GM12878 (cell line): Measurements from ENCODE around the gene UBE2D1. TPM values are rescaled to one million over a fixed set of nuclear protein-coding genes. Genes with fewer than 3 reads are reported as not detected.

Experiments used
- ATAC-seq: fragments of 200-7000 bp; cut with Tn5 transposase; 3 replicates; pipeline ENCODE4 v1.9.1; 2020; ENCODE audit warnings: mild to moderate bottlenecking, moderate library complexity
- BruUV-seq: library from RNA; stranded (reverse); fragments of 400-500 nt; replicated peaks from 2 replicates; lab custom pipeline; 2021; lab: Mats Ljungman, UMichigan
- CTCF ChIA-PET: fragments of 300-600 bp; sonication (Branson Sonifier 250); formaldehyde crosslinking; extraction: SDS; loops from one replicate; lab custom pipeline; 2021; ENCODE audit warnings: inconsistent platforms; lab: Yijun Ruan, JAX
- POLR2A ChIA-PET: fragments of 350-600 bp; formaldehyde crosslinking; extraction: SDS; loops from one replicate; lab custom pipeline; 2021; ENCODE audit warnings: inconsistent platforms; lab: Charles Lee
- RAD21 ChIA-PET: fragments of 300-600 bp; sonication (Branson Sonifier 250); formaldehyde crosslinking; loops from one replicate; lab custom pipeline; 2023; ENCODE audit warnings: antibody characterized with exemption; ENCODE audit not compliant: unreplicated experiment; lab: Charles Lee
- SMC1A ChIA-PET: fragments of 300-600 bp; sonication (Branson Sonifier 250); formaldehyde crosslinking; loops from one replicate; lab custom pipeline; 2023; ENCODE audit not compliant: unreplicated experiment, uncharacterized antibody; lab: Charles Lee
- DNase-seq: peaks from one replicate; pipeline ENCODE4 v3.0.0-alpha.2; 2011; ENCODE audit warnings: low read depth, low spot score
- FAIRE-seq: peaks from 3 replicates; lab custom pipeline; 2011; peaks lifted over from hg19 to GRCh38; lab: Jason Lieb, UNC
- H2AFZ ChIP-seq: 2 replicates; pipeline ENCODE4 v1.6.0; 2011; ENCODE audit warnings: low read depth, low read length, control low read depth; ENCODE audit not compliant: control insufficient read depth
- H3K27ac ChIP-seq: 2 replicates; pipeline ENCODE4 v1.5.1; 2011; ENCODE audit warnings: control low read depth; ENCODE audit not compliant: control insufficient read depth, insufficient read depth
- H3K27me3 ChIP-seq, 2 experiments: replicated peaks in 1 of 2; 2 replicates each; pipeline versions ENCODE4 v1.6.0 to v1.6.1; 2011; ENCODE audit warnings: low read length in 1 of 2; ENCODE audit not compliant: control insufficient read depth in 2 of 2, insufficient read depth in 2 of 2
- H3K36me3 ChIP-seq, 2 experiments: 2 replicates each; pipeline ENCODE4 v1.5.1; 2011; ENCODE audit warnings: low read length in 1 of 2; ENCODE audit not compliant: control insufficient read depth in 2 of 2, insufficient read depth in 2 of 2
- H3K4me1 ChIP-seq: 2 replicates; pipeline ENCODE4 v1.6.1; 2011; ENCODE audit warnings: mild to moderate bottlenecking, low read length, moderate library complexity, mixed read lengths; ENCODE audit not compliant: control insufficient read depth, insufficient read depth
- H3K4me2 ChIP-seq: 2 replicates; pipeline ENCODE4 v1.6.0; 2011; ENCODE audit warnings: control low read depth; ENCODE audit not compliant: control insufficient read depth, insufficient read depth
- H3K4me3 ChIP-seq: fragments of 200-600 bp; sonication (generic); 2 replicates; pipeline ENCODE4 v1.5.1; 2016
- H3K79me2 ChIP-seq: 2 replicates; pipeline ENCODE4 v1.6.0; 2011; ENCODE audit warnings: low read length; ENCODE audit not compliant: control insufficient read depth, insufficient read depth
- H3K9ac ChIP-seq: 2 replicates; pipeline ENCODE4 v1.8.0; 2011; ENCODE audit warnings: low read length, control low read depth, mixed read lengths; ENCODE audit not compliant: control insufficient read depth, insufficient read depth
- H3K9me3 ChIP-seq: replicated peaks from 3 replicates; pipeline ENCODE4 v1.5.1; 2011; ENCODE audit warnings: mild to moderate bottlenecking, low read length; ENCODE audit not compliant: control insufficient read depth, insufficient read depth
- H4K20me1 ChIP-seq: 2 replicates; pipeline ENCODE4 v1.6.0; 2011; ENCODE audit not compliant: control insufficient read depth, insufficient read depth
- CHD2 ChIP-seq: IDR thresholded peaks from 2 replicates; pipeline ENCODE4 v1.6.1; 2011; ENCODE audit warnings: low read depth, low read length, improper control_type of control experiment, borderline replicate concordance
- HDGF ChIP-seq: fragments of 450-650 bp; IDR thresholded peaks from 2 replicates; pipeline ENCODE4 v1.6.1; 2016; ENCODE audit warnings: antibody characterized with exemption
- IKZF2 ChIP-seq, 2 experiments: fragments of 450-650 bp; IDR thresholded peaks; 2 replicates each; pipeline ENCODE4 v1.6.1; 2017; ENCODE audit warnings: mild to moderate bottlenecking in 2 of 2, moderate library complexity in 2 of 2
- MYB ChIP-seq: fragments of 150-350 bp; IDR thresholded peaks from 2 replicates; pipeline ENCODE4 v1.6.1; 2014; ENCODE audit warnings: mild to moderate bottlenecking, low read depth, low read length, borderline replicate concordance
- NBN ChIP-seq: fragments of 450-650 bp; IDR thresholded peaks from 2 replicates; pipeline ENCODE4 v1.6.1; 2016
- PAX8 ChIP-seq: fragments of 450-650 bp; IDR thresholded peaks from 2 replicates; pipeline ENCODE4 v1.6.1; 2017; ENCODE audit warnings: mild to moderate bottlenecking, moderate library complexity
- RB1 ChIP-seq: fragments of 450-650 bp; formaldehyde crosslinking; IDR thresholded peaks from 2 replicates; pipeline ENCODE4 v1.6.1; 2017; ENCODE audit warnings: mild to moderate bottlenecking, borderline replicate concordance
- RELA ChIP-seq: fragments of 450-650 bp; IDR thresholded peaks from 2 replicates; pipeline ENCODE4 v1.8.0; 2014; ENCODE audit warnings: borderline replicate concordance; ENCODE audit not compliant: partially characterized antibody
- RUNX3 ChIP-seq: IDR thresholded peaks from 2 replicates; pipeline ENCODE4 v1.6.1; 2012; ENCODE audit warnings: low read length, inconsistent platforms
- SMAD1 ChIP-seq: fragments of 450-650 bp; IDR thresholded peaks from 2 replicates; pipeline ENCODE4 v1.6.1; 2018; ENCODE audit warnings: mild to moderate bottlenecking, low read depth; ENCODE audit not compliant: partially characterized antibody
- SMAD5 ChIP-seq: IDR thresholded peaks from 2 replicates; pipeline ENCODE4 v1.6.1; 2016; ENCODE audit warnings: antibody characterized with exemption, low read depth
- SUPT20H ChIP-seq: IDR thresholded peaks from 2 replicates; pipeline ENCODE4 v1.6.1; 2011; ENCODE audit warnings: low read depth, mild to moderate bottlenecking, low read length, moderate library complexity, borderline replicate concordance; ENCODE audit not compliant: control insufficient read depth
- TCF3 ChIP-seq: IDR thresholded peaks from 2 replicates; pipeline ENCODE4 v1.6.1; 2012; ENCODE audit warnings: low read depth, mild to moderate bottlenecking, low read length, borderline replicate concordance; ENCODE audit not compliant: insufficient read depth
- ZNF217 ChIP-seq: fragments of 450-650 bp; IDR thresholded peaks from 2 replicates; pipeline ENCODE4 v1.6.1; 2017; ENCODE audit warnings: antibody characterized with exemption, mild to moderate bottlenecking
- ZSCAN29 ChIP-seq: fragments of 450-650 bp; IDR thresholded peaks from 2 replicates; pipeline ENCODE4 v1.6.1; 2017; ENCODE audit warnings: mild to moderate bottlenecking, moderate library complexity
- WGBS: methylation state at CpG from one replicate; pipeline ENCODE4 v1.1.6; 2016; ENCODE audit warnings: low lambda C conversion rate; ENCODE audit not compliant: insufficient replicate concordance, insufficient coverage; ENCODE audit errors: missing lambda C conversion rate; 5-methylcytosine and 5-hydroxymethylcytosine counted together
- in situ Hi-C: fragments of 300-500 bp; cut with MboI; formaldehyde crosslinking; loops from 9 replicates; pipeline ENCODE4 v1.14.3; 2018; ENCODE audit warnings: mixed read lengths
- intact Hi-C: fragments of 100-400 bp; cut with micrococcal nuclease; formaldehyde crosslinking; loops from one replicate; pipeline ENCODE4 v1.14.2; 2022; ENCODE audit not compliant: unreplicated experiment
- polyA plus RNA-seq, 11 experiments: library from polyadenylated mRNA; depleted of rRNA in 4 of 11; unstranded in 6 of 11; stranded (reverse) in 5 of 11; fragments of >200 nt; fragmentation: Nextera tagmentation in 4 of 11; fragmentation: Illumina TruSeq in 1 of 11; extraction: Ambion mirVana in 4 of 11; extraction: Trizol in 1 of 11; gene quantifications; 1 replicate in 1 of 11; 2 replicates in 10 of 11; pipeline versions ENCODE4 v1.2.1 to v1.2.3, GENCODE V29; 2011 to 2016; ENCODE audit warnings: inconsistent platforms in 2 of 11, missing spikeins in 2 of 11, low read depth in 1 of 11
- total RNA-seq, 4 experiments: library from RNA; depleted of rRNA in 3 of 4; stranded (reverse); fragments of >200 nt in 3 of 4; fragmentation: Illumina TruSeq in 1 of 4; extraction: Trizol in 1 of 4; gene quantifications; 2 replicates each; pipeline versions ENCODE4 v1.2.1 to v1.2.3, GENCODE V29; 2013 to 2021
- TF ChIP-seq, protein P1 (sequence below): IDR thresholded peaks from 2 replicates; pipeline ENCODE4 v1.6.1; 2012; ENCODE audit warnings: mild to moderate bottlenecking, low read depth, low read length
- TF ChIP-seq, protein P2 (sequence below): fragments of 150-350 bp; IDR thresholded peaks from 2 replicates; pipeline ENCODE4 v1.6.1; 2014; ENCODE audit warnings: mild to moderate bottlenecking, low read depth, low read length

UBE2D1 gene
- total and polyA plus RNA-seq, 10 of the 15 experiments (the other 5 are each of a cell fraction or from before 2014, with no cell fraction given) = 6.1 to 32.0 (median 15.5) TPM

DNA sequence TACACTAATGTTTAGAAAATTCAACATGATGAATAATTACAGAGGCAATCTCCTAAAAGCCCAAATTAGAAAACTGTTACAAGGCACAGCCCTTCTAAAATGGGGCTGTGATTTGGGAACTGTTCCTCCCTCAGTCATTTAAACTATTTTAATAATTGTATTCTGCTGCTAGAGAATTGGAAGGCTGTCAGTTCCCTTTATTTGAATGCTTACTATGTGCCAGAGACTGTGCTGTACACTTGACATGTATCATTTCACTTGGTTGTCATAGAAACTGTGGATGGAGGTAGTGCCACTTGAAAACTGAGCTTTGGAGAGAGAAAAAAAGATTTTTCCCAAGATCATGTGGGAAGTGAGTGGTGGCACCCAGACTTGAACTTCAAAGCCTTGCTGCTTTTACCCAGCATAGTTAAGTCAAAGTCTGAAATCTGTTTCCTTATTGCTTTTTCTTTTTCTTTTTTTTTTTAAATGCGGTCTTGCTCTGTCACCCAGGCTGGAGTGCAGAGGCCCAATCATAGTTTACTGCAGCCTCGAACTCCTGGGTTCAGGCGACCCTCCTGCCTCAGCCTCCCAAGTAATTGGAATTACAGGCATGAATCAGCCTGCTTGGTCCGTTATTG lies 23.6 kb downstream of the UBE2D1 start (continued):
- TF ChIP-seq, protein P1, sequence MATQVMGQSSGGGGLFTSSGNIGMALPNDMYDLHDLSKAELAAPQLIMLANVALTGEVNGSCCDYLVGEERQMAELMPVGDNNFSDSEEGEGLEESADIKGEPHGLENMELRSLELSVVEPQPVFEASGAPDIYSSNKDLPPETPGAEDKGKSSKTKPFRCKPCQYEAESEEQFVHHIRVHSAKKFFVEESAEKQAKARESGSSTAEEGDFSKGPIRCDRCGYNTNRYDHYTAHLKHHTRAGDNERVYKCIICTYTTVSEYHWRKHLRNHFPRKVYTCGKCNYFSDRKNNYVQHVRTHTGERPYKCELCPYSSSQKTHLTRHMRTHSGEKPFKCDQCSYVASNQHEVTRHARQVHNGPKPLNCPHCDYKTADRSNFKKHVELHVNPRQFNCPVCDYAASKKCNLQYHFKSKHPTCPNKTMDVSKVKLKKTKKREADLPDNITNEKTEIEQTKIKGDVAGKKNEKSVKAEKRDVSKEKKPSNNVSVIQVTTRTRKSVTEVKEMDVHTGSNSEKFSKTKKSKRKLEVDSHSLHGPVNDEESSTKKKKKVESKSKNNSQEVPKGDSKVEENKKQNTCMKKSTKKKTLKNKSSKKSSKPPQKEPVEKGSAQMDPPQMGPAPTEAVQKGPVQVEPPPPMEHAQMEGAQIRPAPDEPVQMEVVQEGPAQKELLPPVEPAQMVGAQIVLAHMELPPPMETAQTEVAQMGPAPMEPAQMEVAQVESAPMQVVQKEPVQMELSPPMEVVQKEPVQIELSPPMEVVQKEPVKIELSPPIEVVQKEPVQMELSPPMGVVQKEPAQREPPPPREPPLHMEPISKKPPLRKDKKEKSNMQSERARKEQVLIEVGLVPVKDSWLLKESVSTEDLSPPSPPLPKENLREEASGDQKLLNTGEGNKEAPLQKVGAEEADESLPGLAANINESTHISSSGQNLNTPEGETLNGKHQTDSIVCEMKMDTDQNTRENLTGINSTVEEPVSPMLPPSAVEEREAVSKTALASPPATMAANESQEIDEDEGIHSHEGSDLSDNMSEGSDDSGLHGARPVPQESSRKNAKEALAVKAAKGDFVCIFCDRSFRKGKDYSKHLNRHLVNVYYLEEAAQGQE = no peak
- TF ChIP-seq CHD2 (no peak), ZNF217 (no peak), SUPT20H (no peak), NBN (no peak), TCF3 (no peak)

DNA sequence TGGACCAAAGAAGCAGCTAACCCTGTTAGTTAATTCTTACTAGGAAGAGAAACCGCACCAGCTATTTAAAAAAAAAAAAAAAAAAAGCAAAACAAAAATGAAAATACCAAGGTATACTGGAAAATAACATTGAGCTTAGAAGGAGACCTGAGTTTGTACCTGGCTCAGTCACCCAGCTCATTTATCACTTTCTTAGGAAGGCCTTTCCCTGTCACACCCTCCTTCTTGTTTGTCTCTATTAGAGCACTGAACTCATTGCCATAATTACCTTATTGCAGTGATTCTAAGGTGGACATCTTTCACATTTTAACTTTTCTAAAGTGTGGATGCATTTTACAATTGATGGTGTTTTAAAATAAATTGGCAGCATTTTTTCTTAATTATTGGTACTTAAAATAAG lies 24.1 kb downstream of the UBE2D1 start:
- WGBS = 100% methylated on average over 1 of the region's 1 CpG
- intact Hi-C loops = no loop called here
- no peaks in the 10 kb centered on the region for H3K4me1 ChIP-seq
- no TSS peak for BruUV-seq
- DNase-seq = no peak
- H2AFZ ChIP-seq = no peak overlapping the region
- H3K9me3 ChIP-seq = no peaks in the 10 kb centered on the region
- H3K27ac ChIP-seq = no peak overlapping the region
- H3K79me2 ChIP-seq = no peaks in the 10 kb centered on the region
- no peak overlapping the region for H3K4me3 ChIP-seq
- ChIA-PET RAD21 (interaction anchor here (0.6 kb wide), 1 partner anchor 57 kb away, joined by 4 read pairs; no protein-coding TSS in a partner anchor), CTCF (interaction anchor here (0.6 to 1.7 kb wide), 2 partner anchors 16 to 19 kb away, joined by 3 to 4 read pairs; no protein-coding TSS in a partner anchor), SMC1A (interaction anchor here (0.6 to 0.8 kb wide), 2 partner anchors 24 to 37 kb away, joined by 3 read pairs; no protein-coding TSS in a partner anchor), POLR2A (interaction anchor here (0.6 kb wide), 1 partner anchor 34 kb away, joined by 3 read pairs; no protein-coding TSS in a partner anchor)
- no peak overlapping the region for H3K9ac ChIP-seq
- ATAC-seq = no peak
- H3K27me3 ChIP-seq = no peaks in the 10 kb centered on the region
- no peaks in the 10 kb centered on the region; a peak in 1 of 4 replicates for H3K36me3 ChIP-seq
- H3K4me2 ChIP-seq = no peak overlapping the region
- H4K20me1 ChIP-seq = no peaks in the 10 kb centered on the region
- in situ Hi-C loops = no loop called here
- FAIRE-seq = no peak
- TF ChIP-seq IKZF2 (IDR thresholded peaks at IDR 0.05) (no peak), MYB (no peak), RB1 (no peak), PAX8 (no peak), SMAD5 (no peak), HDGF (no peak), ZSCAN29 (no peak), RUNX3 (no peak), RELA (no peak), SMAD1 (no peak)
- TF ChIP-seq, protein P2, sequence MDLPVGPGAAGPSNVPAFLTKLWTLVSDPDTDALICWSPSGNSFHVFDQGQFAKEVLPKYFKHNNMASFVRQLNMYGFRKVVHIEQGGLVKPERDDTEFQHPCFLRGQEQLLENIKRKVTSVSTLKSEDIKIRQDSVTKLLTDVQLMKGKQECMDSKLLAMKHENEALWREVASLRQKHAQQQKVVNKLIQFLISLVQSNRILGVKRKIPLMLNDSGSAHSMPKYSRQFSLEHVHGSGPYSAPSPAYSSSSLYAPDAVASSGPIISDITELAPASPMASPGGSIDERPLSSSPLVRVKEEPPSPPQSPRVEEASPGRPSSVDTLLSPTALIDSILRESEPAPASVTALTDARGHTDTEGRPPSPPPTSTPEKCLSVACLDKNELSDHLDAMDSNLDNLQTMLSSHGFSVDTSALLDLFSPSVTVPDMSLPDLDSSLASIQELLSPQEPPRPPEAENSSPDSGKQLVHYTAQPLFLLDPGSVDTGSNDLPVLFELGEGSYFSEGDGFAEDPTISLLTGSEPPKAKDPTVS = no peak
